ENCODE results near the gene FER. TPM values are rescaled to one million over a fixed set of nuclear protein-coding genes. Genes with fewer than 3 reads are reported as not detected.
"Not testable (repeated sequence)": the region's sequence is repeated elsewhere in the genome, so short reads cannot be mapped to it uniquely, and the experiment has no call there.

Gene FER
- total RNA-seq, 1 donor from 2014 or later: 12.8 TPM

GRCh38 chr5:108786806-108787483, 39.2 kb downstream of the FER start:
- DNase-seq: peak; percentile 42
- peak; percentile 14 for ATAC-seq (ENCODE audit: poor library complexity)
- intact Hi-C loops (cut with DNase I): no loop called here

- DNase-seq (peak; percentile 77), ATAC-seq (ENCODE audit: poor library complexity) (peak; percentile 98)
- intact Hi-C loops (cut with DNase I): no loop called here
Measured at GRCh38 chr5:108788142-108788541, 40.4 kb downstream of the FER start.

GRCh38 chr5:108793207-108793606, 45.5 kb downstream of the FER start:
- intact Hi-C loops (cut with DNase I): no loop called here
- DNase-seq (no peak), ATAC-seq (ENCODE audit: poor library complexity) (no peak)

- intact Hi-C loops (cut with DNase I); ATAC-seq (ENCODE audit: poor library complexity); DNase-seq: not testable (repeated sequence)
Measured at GRCh38 chr5:108794349-108794748, 46.7 kb downstream of the FER start.

GRCh38 chr5:108797396-108797795, 49.7 kb downstream of the FER start:
- intact Hi-C loops (cut with DNase I): no loop called here
- DNase-seq (no peak), ATAC-seq (ENCODE audit: poor library complexity) (no peak)

GRCh38 chr5:108797986-108798385, 50.3 kb downstream of the FER start:
- intact Hi-C loops (cut with DNase I): no loop called here
- ATAC-seq (ENCODE audit: poor library complexity): no peak
- DNase-seq: no peak

GRCh38 chr5:108798513-108799265, 51.0 kb downstream of the FER start:
- no peak for DNase-seq
- intact Hi-C loops (cut with DNase I): no loop called here
- no peak for ATAC-seq (ENCODE audit: poor library complexity)

GRCh38 chr5:108801301-108801700, 53.6 kb downstream of the FER start:
- DNase-seq: no peak

GRCh38 chr5:108801776-108802175, 54.1 kb downstream of the FER start:
- intact Hi-C loops (cut with DNase I): no loop called here

More at GRCh38 chr5:108801301-108801700, 53.6 kb downstream of the FER start:
- no peak for ATAC-seq (ENCODE audit: poor library complexity)
- intact Hi-C loops (cut with DNase I): no loop called here

GRCh38 chr5:108810717-108811116, 63.0 kb downstream of the FER start:
- intact Hi-C loops (cut with DNase I): no loop called here
- DNase-seq (no peak), ATAC-seq (ENCODE audit: poor library complexity) (no peak)

More at GRCh38 chr5:108801776-108802175, 54.1 kb downstream of the FER start:
- DNase-seq (no peak), ATAC-seq (ENCODE audit: poor library complexity) (no peak)

- intact Hi-C loops (cut with DNase I): no loop called here
- ATAC-seq (ENCODE audit: poor library complexity) (no peak), DNase-seq (no peak)
Measured at GRCh38 chr5:108813673-108814072, 66.0 kb downstream of the FER start.

GRCh38 chr5:108814551-108814950, 66.9 kb downstream of the FER start:
- ATAC-seq (ENCODE audit: poor library complexity): peak; percentile 38
- intact Hi-C loops (cut with DNase I): no loop called here

GRCh38 chr5:108818613-108819272, 71.0 kb downstream of the FER start:
- DNase-seq (no peak), ATAC-seq (ENCODE audit: poor library complexity) (no peak)
- intact Hi-C loops (cut with DNase I): no loop called here

More at GRCh38 chr5:108814551-108814950, 66.9 kb downstream of the FER start:
- DNase-seq: no peak

GRCh38 chr5:108820983-108821382, 73.3 kb downstream of the FER start:
- intact Hi-C loops (cut with DNase I): no loop called here
- ATAC-seq (ENCODE audit: poor library complexity) (no peak), DNase-seq (no peak)

GRCh38 chr5:108822211-108822947, 74.7 kb downstream of the FER start:
- intact Hi-C loops (cut with DNase I): no loop called here
- ATAC-seq (ENCODE audit: poor library complexity) (no peak), DNase-seq (no peak)

- intact Hi-C loops (cut with DNase I): no loop called here
- DNase-seq (no peak), ATAC-seq (ENCODE audit: poor library complexity) (no peak)
Measured at GRCh38 chr5:108827131-108827530, 79.4 kb downstream of the FER start.

GRCh38 chr5:108830705-108831276, 83.1 kb downstream of the FER start:
- intact Hi-C loops (cut with DNase I): no loop called here
- DNase-seq (no peak), ATAC-seq (ENCODE audit: poor library complexity) (peak; percentile 61)

- intact Hi-C loops (cut with DNase I): no loop called here
- ATAC-seq (ENCODE audit: poor library complexity) (no peak), DNase-seq (no peak)
Measured at GRCh38 chr5:108836492-108836891, 88.8 kb downstream of the FER start.
